Endothelial cell of umbilical vein (primary cell): ENCODE data around the gene GKN2. TPM values are rescaled to one million over a fixed set of nuclear protein-coding genes. Genes with fewer than 3 reads are reported as not detected.
A peak's percentile ranks its signal among the peaks of the same experiment; 100 is the strongest.

Source experiments
- BruUV-seq: library from RNA; stranded (reverse); fragments of 400-500 nt; replicated peaks from 2 replicates; lab custom pipeline; 2021; lab: Mats Ljungman, UMichigan
- CTCF ChIA-PET: fragments of 300-600, 350-600 bp; sonication (Branson Sonifier 250); formaldehyde crosslinking; loops from one replicate; lab custom pipeline; 2021; ENCODE audit warnings: antibody characterized with exemption, inconsistent platforms; lab: Charles Lee
- POLR2A ChIA-PET: fragments of 300-600, 350-600 bp; sonication (Branson Sonifier 250); formaldehyde crosslinking; loops from one replicate; lab custom pipeline; 2021; ENCODE audit warnings: antibody characterized with exemption, inconsistent platforms; lab: Charles Lee
- DNase-seq: peaks from one replicate; pipeline ENCODE4 v3.0.0-alpha.2; 2011; ENCODE audit warnings: low read depth, low spot score
- FAIRE-seq: peaks from 2 replicates; lab custom pipeline; 2011; peaks lifted over from hg19 to GRCh38; lab: Jason Lieb, UNC
- H2AFZ ChIP-seq: 2 replicates; pipeline ENCODE4 v1.6.0; 2012; ENCODE audit warnings: low read depth, low read length, control low read depth, inconsistent platforms
- H3K27ac ChIP-seq: 2 replicates; pipeline ENCODE4 v1.5.1; 2011; ENCODE audit warnings: low read depth, mild to moderate bottlenecking, control low read depth, low read length, moderate library complexity; ENCODE audit not compliant: insufficient read depth
- H3K27me3 ChIP-seq, 2 experiments: 2 replicates each; pipeline versions ENCODE4 v1.6.0 to v1.6.1; 2011; ENCODE audit warnings: low read length in 2 of 2, mixed read lengths in 1 of 2; ENCODE audit not compliant: control insufficient read depth in 2 of 2, insufficient read depth in 2 of 2
- H3K36me3 ChIP-seq, 2 experiments: 2 replicates in 1 of 2; 3 replicates in 1 of 2; pipeline ENCODE4 v1.5.1; 2011; ENCODE audit warnings: low read length in 2 of 2, mild to moderate bottlenecking in 1 of 2, moderate library complexity in 1 of 2; ENCODE audit not compliant: control insufficient read depth in 2 of 2, insufficient read depth in 2 of 2; ENCODE audit errors: extremely low read depth in 1 of 2
- H3K4me1 ChIP-seq: 3 replicates; pipeline ENCODE4 v1.5.1; 2011; ENCODE audit warnings: mild to moderate bottlenecking, low read length; ENCODE audit not compliant: control insufficient read depth, insufficient read depth; ENCODE audit errors: extremely low read depth
- H3K4me2 ChIP-seq: 2 replicates; pipeline ENCODE4 v1.6.1; 2011; ENCODE audit warnings: low read length, control low read depth, mixed read lengths; ENCODE audit not compliant: insufficient read depth
- H3K4me3 ChIP-seq, 3 experiments: fragments of 200-600 bp in 1 of 3; sonication (generic), shearing (Covaris generic) in 1 of 3; replicated peaks in 1 of 3; 2 replicates each; pipeline ENCODE4 v1.5.1; 2011 to 2016; ENCODE audit warnings: control low read depth in 3 of 3, low read length in 3 of 3, mild to moderate bottlenecking in 2 of 3, inconsistent platforms in 1 of 3, low read depth in 1 of 3, moderate library complexity in 1 of 3; ENCODE audit not compliant: insufficient read depth in 1 of 3
- H3K79me2 ChIP-seq: 2 replicates; pipeline ENCODE4 v1.6.0; 2012; ENCODE audit warnings: low read length, inconsistent platforms; ENCODE audit not compliant: control insufficient read depth, insufficient read depth
- H3K9ac ChIP-seq: replicated peaks from 2 replicates; pipeline ENCODE3; 2011; ENCODE audit warnings: low read length, control low read depth; ENCODE audit not compliant: insufficient read depth; ENCODE audit errors: extremely low read depth
- H3K9me1 ChIP-seq: replicated peaks from 3 replicates; pipeline ENCODE4 v1.6.0; 2011; ENCODE audit warnings: mild to moderate bottlenecking, low read length; ENCODE audit not compliant: control insufficient read depth, insufficient read depth; ENCODE audit errors: extremely low read depth
- H3K9me3 ChIP-seq: replicated peaks from 2 replicates; pipeline ENCODE4 v1.5.1; 2012; ENCODE audit warnings: low read length, inconsistent platforms; ENCODE audit not compliant: control insufficient read depth, insufficient read depth
- H4K20me1 ChIP-seq: replicated peaks from 2 replicates; pipeline ENCODE3; 2011; ENCODE audit warnings: mild to moderate bottlenecking, low read length; ENCODE audit not compliant: control insufficient read depth, insufficient read depth; ENCODE audit errors: extremely low read depth
- EZH2 ChIP-seq: IDR thresholded peaks from 2 replicates; pipeline ENCODE4 v1.6.1; 2012; ENCODE audit warnings: borderline replicate concordance, low read depth, mild to moderate bottlenecking, moderate library complexity, low read length, inconsistent platforms; ENCODE audit not compliant: severe bottlenecking
- FOS ChIP-seq: IDR thresholded peaks from 2 replicates; pipeline ENCODE4 v1.6.1; 2011; ENCODE audit warnings: mild to moderate bottlenecking, low read length, moderate library complexity, borderline replicate concordance; ENCODE audit not compliant: insufficient read depth
- GATA2 ChIP-seq: IDR thresholded peaks from 2 replicates; pipeline ENCODE4 v1.7.0; 2011; ENCODE audit warnings: low read depth, mild to moderate bottlenecking, moderate library complexity, mixed read lengths, low read length; ENCODE audit not compliant: insufficient read length, insufficient read depth
- JUN ChIP-seq: IDR thresholded peaks from 2 replicates; pipeline ENCODE4 v1.6.1; 2011; ENCODE audit warnings: borderline replicate concordance, low read depth; ENCODE audit not compliant: insufficient read length, insufficient read depth
- MYC ChIP-seq: IDR thresholded peaks from one replicate; pipeline ENCODE4 v1.6.1; 2011; ENCODE audit warnings: mild to moderate bottlenecking, low read depth, low read length
- POLR2A ChIP-seq: IDR thresholded peaks from 2 replicates; pipeline ENCODE4 v1.6.1; 2012; ENCODE audit warnings: low read depth, mild to moderate bottlenecking, control low read depth, low read length
- POLR2AphosphoS5 ChIP-seq: IDR thresholded peaks from 2 replicates; pipeline ENCODE4 v1.6.1; 2012; ENCODE audit warnings: low read depth, mild to moderate bottlenecking, control low read depth, low read length, moderate library complexity; ENCODE audit not compliant: insufficient read depth
- dilution Hi-C: fragments of 300-500 bp; cut with MboI; formaldehyde crosslinking; loops from one replicate; pipeline ENCODE4 v1.15.0; 2019; ENCODE audit warnings: low sequenced_read_pairs; ENCODE audit not compliant: extremely low pct_ligation_motif_present
- intact Hi-C: fragments of 100-400 bp; cut with micrococcal nuclease; formaldehyde crosslinking; loops from one replicate; pipeline ENCODE4 v1.10.0; 2022
- polyA plus RNA-seq, 4 experiments: library from polyadenylated mRNA; depleted of rRNA in 3 of 4; stranded (reverse) in 3 of 4; unstranded in 1 of 4; fragments of >200 nt; gene quantifications; 2 replicates each; pipeline versions ENCODE4 v1.2.1 to v1.2.3, GENCODE V29; 2011 to 2012; ENCODE audit warnings: missing spikeins in 1 of 4
- total RNA-seq: library from RNA; stranded (reverse); gene quantifications from 2 replicates; pipeline ENCODE4 v1.2.3, GENCODE V29; 2021
- TF ChIP-seq, protein P1 (sequence below): IDR thresholded peaks from 2 replicates; pipeline ENCODE4 v1.6.1; 2011; ENCODE audit not compliant: insufficient read depth, insufficient read length
- TF ChIP-seq, protein P2 (sequence below), 2 donors: IDR thresholded peaks; 1 replicate in 1 of 2; 2 replicates in 1 of 2; pipeline ENCODE4 v1.5.1; 2011; ENCODE audit warnings: low read length in 2 of 2, mild to moderate bottlenecking in 2 of 2, moderate library complexity in 2 of 2, control low read depth in 1 of 2, inconsistent platforms in 1 of 2, low read depth in 1 of 2; ENCODE audit not compliant: insufficient read depth in 1 of 2; ENCODE audit errors: extremely low read depth in 1 of 2

The GKN2 gene
- total and polyA plus RNA-seq, 2 donors (not counting 3 experiments of a cell fraction or from before 2014, with no cell fraction given), result not detected

DNA sequence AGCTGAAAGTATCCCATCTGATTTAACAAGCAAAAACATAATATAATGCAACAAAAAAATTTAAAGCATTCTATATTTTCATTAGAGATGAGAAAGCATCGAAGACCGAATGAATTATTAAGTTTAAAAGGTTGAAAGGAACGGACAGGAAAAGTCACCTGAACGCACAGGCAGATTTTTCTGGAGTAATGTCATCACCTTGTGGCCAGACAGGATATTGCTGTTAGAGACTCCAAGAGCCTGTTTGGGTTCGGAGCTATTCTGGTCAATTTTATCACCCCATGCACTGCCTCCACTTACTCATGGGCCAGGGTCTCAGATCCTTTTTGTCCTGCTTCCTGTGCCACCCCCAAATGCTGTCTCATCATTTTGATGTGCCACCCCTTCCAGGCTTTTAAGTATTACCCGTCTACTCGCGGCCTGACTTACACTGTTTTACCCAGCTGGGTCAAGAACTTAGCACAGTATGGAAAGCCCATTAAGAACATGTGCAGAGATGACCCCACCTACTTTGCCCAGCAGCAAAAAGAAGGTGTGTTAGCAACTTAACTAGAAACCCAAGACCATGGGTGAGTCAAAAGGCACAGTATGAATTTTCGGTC lies 27.3 kb downstream of the GKN2 start:
- Histone ChIP-seq H3K9me3 (no peaks in the 10 kb centered on the region), H3K36me3 (no peaks in the 10 kb centered on the region), H3K27ac (no peak overlapping the region), H2AFZ (no peak overlapping the region), H3K9ac (no peak overlapping the region), H3K4me2 (no peak overlapping the region), H3K4me1 (no peaks in the 10 kb centered on the region), H4K20me1 (no peaks in the 10 kb centered on the region), H3K79me2 (no peaks in the 10 kb centered on the region), H3K27me3 (peaks cover 2 to 9% of the 10 kb centered on the region in 2 experiments), H3K9me1 (no peaks in the 10 kb centered on the region), H3K4me3 (no peak overlapping the region)
- FAIRE-seq (peak; percentile 93), DNase-seq (peak; percentile 58)
- ChIA-PET POLR2A (no interaction called here), CTCF (interaction anchor here (0.6 to 12.3 kb wide), 57 partner anchors 9 to 482 kb away, joined by 3 to 517 read pairs (median 6); partner anchors contain the start of genes APLF, BMP10, FBXO48 and GKN2)
- no peak for TF ChIP-seq POLR2A
- no peak for TF ChIP-seq MYC
- TF ChIP-seq GATA2, result no peak
- TF ChIP-seq POLR2AphosphoS5, result no peak
- TF ChIP-seq, protein P1, sequence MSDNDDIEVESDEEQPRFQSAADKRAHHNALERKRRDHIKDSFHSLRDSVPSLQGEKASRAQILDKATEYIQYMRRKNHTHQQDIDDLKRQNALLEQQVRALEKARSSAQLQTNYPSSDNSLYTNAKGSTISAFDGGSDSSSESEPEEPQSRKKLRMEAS, result no peak
- peak; percentile 3 for TF ChIP-seq EZH2
- no peak for TF ChIP-seq FOS
- TF ChIP-seq, protein P2, sequence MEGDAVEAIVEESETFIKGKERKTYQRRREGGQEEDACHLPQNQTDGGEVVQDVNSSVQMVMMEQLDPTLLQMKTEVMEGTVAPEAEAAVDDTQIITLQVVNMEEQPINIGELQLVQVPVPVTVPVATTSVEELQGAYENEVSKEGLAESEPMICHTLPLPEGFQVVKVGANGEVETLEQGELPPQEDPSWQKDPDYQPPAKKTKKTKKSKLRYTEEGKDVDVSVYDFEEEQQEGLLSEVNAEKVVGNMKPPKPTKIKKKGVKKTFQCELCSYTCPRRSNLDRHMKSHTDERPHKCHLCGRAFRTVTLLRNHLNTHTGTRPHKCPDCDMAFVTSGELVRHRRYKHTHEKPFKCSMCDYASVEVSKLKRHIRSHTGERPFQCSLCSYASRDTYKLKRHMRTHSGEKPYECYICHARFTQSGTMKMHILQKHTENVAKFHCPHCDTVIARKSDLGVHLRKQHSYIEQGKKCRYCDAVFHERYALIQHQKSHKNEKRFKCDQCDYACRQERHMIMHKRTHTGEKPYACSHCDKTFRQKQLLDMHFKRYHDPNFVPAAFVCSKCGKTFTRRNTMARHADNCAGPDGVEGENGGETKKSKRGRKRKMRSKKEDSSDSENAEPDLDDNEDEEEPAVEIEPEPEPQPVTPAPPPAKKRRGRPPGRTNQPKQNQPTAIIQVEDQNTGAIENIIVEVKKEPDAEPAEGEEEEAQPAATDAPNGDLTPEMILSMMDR (IDR thresholded peaks at IDR 0.05; ENCODE audit: extremely low read depth in 1 of 2, insufficient read depth in 1 of 2, low read depth in 1 of 2, low read length in 2 of 2), result peak; percentile 83 to 87
- no peak for TF ChIP-seq JUN
- no TSS peak for BruUV-seq
- dilution Hi-C loops (loop anchor here (25.0 kb wide), 1 partner anchor 188 kb away; the partner anchor contains the start of gene ARHGAP25), intact Hi-C loops (loop anchor here (1.0 to 2.0 kb wide), 5 partner anchors 86 to 462 kb away; no protein-coding TSS in a partner anchor)
